HG03520 (cell line): ENCODE data around the gene ZFP37.
"Not testable (repeated sequence)": the region's sequence is repeated elsewhere in the genome, so short reads cannot be mapped to it uniquely, and the experiment has no call there.

Experiments used
- ATAC-seq: cut with Tn5 transposase; IDR thresholded peaks from one replicate; pipeline ENCODE4 v1.9.1; 2021; ENCODE audit warnings: mild to moderate bottlenecking, moderate library complexity; ENCODE audit not compliant: unreplicated experiment

Gene ZFP37

GRCh38 chr9:113056191-113057106 lies at the start of gene ZFP37:
Gene ZFP37 (minus strand): TSS chr9:113056724. CDS start chr9:113056688, 36 bp downstream.
- ATAC-seq = peak; percentile 93

GRCh38 chr9:113105345-113105744 lies 48.8 kb upstream of the ZFP37 start:
- ATAC-seq = not testable (repeated sequence)

- ATAC-seq = no peak
Observed at GRCh38 chr9:113095561-113095960, 39.0 kb upstream of the ZFP37 start.

GRCh38 chr9:113089924-113090323 lies 33.4 kb upstream of the ZFP37 start:
- not testable (repeated sequence) for ATAC-seq

GRCh38 chr9:113089143-113089505 lies 32.6 kb upstream of the ZFP37 start:
- not testable (repeated sequence) for ATAC-seq

- not testable (repeated sequence) for ATAC-seq
Observed at GRCh38 chr9:113088456-113089142, 32.1 kb upstream of the ZFP37 start.

GRCh38 chr9:113062932-113063310 lies 6.4 kb upstream of the ZFP37 start:
- ATAC-seq = not testable (repeated sequence)

GRCh38 chr9:113062256-113062931 lies 5.9 kb upstream of the ZFP37 start:
- not testable (repeated sequence) for ATAC-seq

GRCh38 chr9:113061072-113061850 lies 4.7 kb upstream of the ZFP37 start:
- ATAC-seq = not testable (repeated sequence)

GRCh38 chr9:113059581-113060284 lies 3.2 kb upstream of the ZFP37 start:
- not testable (repeated sequence) for ATAC-seq

GRCh38 chr9:113057193-113057592 lies 669 bp upstream of the ZFP37 start:
- ATAC-seq = no peak

GRCh38 chr9:113042884-113043657 lies 13.5 kb downstream of the ZFP37 start:
- no peak for ATAC-seq

GRCh38 chr9:113026200-113026599 lies 30.3 kb downstream of the ZFP37 start:
- ATAC-seq = no peak

GRCh38 chr9:113018247-113018646 lies 38.3 kb downstream of the ZFP37 start:
- no peak for ATAC-seq

GRCh38 chr9:113012492-113012891 lies 44.0 kb downstream of the ZFP37 start:
- ATAC-seq = no peak

GRCh38 chr9:113011911-113012381 lies 44.6 kb downstream of the ZFP37 start, which contains the start of gene ZNF883:
Gene ZNF883 (minus strand): TSS chr9:113012192.
- ATAC-seq = no peak

- no peak for ATAC-seq
Observed at GRCh38 chr9:113005777-113006176, 50.7 kb downstream of the ZFP37 start.

- no peak for ATAC-seq
Observed at GRCh38 chr9:112997236-112997941, 59.1 kb downstream of the ZFP37 start.
